ENCODE measurements around the gene MERTK. TPM values are rescaled to one million over a fixed set of nuclear protein-coding genes. Genes with fewer than 3 reads are reported as not detected.

Gene MERTK
- total and polyA plus RNA-seq, 2 of the 8 experiments (the other 6 are each of a cell fraction or from before 2014, with no cell fraction given) = 6.5 to 7.0 TPM

GRCh38 chr2:111975819-111976218 is 77.4 kb downstream of the MERTK start:
- H2BK12ac ChIP-seq (ENCODE audit: low read depth, low read length) = no peak overlapping the region
- TF ChIP-seq CTBP2 (IDR thresholded peaks at IDR 0.05; ENCODE audit: borderline replicate concordance, insufficient read depth, insufficient read length, low read length) (no peak), SUZ12 (IDR thresholded peaks at IDR 0.05; ENCODE audit: low read length) (no peak), RAD21 (IDR thresholded peaks at IDR 0.05 in 1 of 2, conservative IDR thresholded peaks at IDR 0.05 in 1 of 2; ENCODE audit: low read depth in 2 of 2, low read length in 2 of 2) (no peak), RXRA (IDR thresholded peaks at IDR 0.05; ENCODE audit: insufficient read depth, low read depth, low read length) (no peak), EZH2 (IDR thresholded peaks at IDR 0.05; ENCODE audit: low read depth, low read length, severe bottlenecking) (no peak), SIN3A (conservative IDR thresholded peaks at IDR 0.05 in 1 of 2, IDR thresholded peaks at IDR 0.05 in 1 of 2; ENCODE audit: low read depth in 1 of 2, low read length in 2 of 2) (no peak), RBBP5 (IDR thresholded peaks at IDR 0.05; ENCODE audit: borderline replicate concordance, low read depth, low read length) (no peak), SP4 (IDR thresholded peaks at IDR 0.05; ENCODE audit: low read length) (no peak), NRF1 (IDR thresholded peaks at IDR 0.05; ENCODE audit: low read depth, low read length) (no peak), CREB1 (IDR thresholded peaks at IDR 0.05) (no peak), BACH1 (IDR thresholded peaks at IDR 0.05; ENCODE audit: low read length) (no peak), KDM5A (IDR thresholded peaks at IDR 0.05; ENCODE audit: low read length) (no peak), E2F6 (IDR thresholded peaks at IDR 0.05) (no peak), SP2 (IDR thresholded peaks at IDR 0.05; ENCODE audit: low read length) (no peak)

More at GRCh38 chr2:111975819-111976218, 77.4 kb downstream of the MERTK start:
- ChIA-PET CTCF (ENCODE audit: partially characterized antibody) (interaction anchor here (0.9 kb wide), 1 partner anchor 17 kb away, joined by 3 read pairs; no protein-coding TSS in a partner anchor), POLR2A (ENCODE audit: partially characterized antibody) (no interaction called here)
- no peak overlapping the region for H3K4ac ChIP-seq (replicated peaks; ENCODE audit: insufficient read length, low read depth, low read length)
- no peak overlapping the region for H2BK5ac ChIP-seq (ENCODE audit: low read depth, low read length)
- no peaks in the 10 kb centered on the region for H3K9me3 ChIP-seq (ENCODE audit: insufficient read depth in 2 of 2, low read depth in 1 of 2, low read length in 1 of 2)
- H3K36me3 ChIP-seq (ENCODE audit: control insufficient read depth in 2 of 4, insufficient read depth in 4 of 4, low read length in 3 of 4) = no peaks in the 10 kb centered on the region
- H4K5ac ChIP-seq (ENCODE audit: insufficient read length, low read depth, low read length) = no peak overlapping the region
- no peaks in the 10 kb centered on the region for H4K20me1 ChIP-seq (replicated peaks in 1 of 2; ENCODE audit: control insufficient read depth in 1 of 2, insufficient read depth in 2 of 2, low read length in 2 of 2)
- no peak overlapping the region for H2AK5ac ChIP-seq (ENCODE audit: low read depth, low read length)
- no peak overlapping the region for H3K4me3 ChIP-seq (ENCODE audit: extremely low read depth in 1 of 4, insufficient read depth in 2 of 4, low read depth in 3 of 4, low read length in 4 of 4)
- H2BK120ac ChIP-seq (replicated peaks; ENCODE audit: low read depth, low read length) = no peak overlapping the region
- no peak overlapping the region for H3K9ac ChIP-seq (replicated peaks in 1 of 4; ENCODE audit: extremely low read depth in 1 of 4, low read depth in 3 of 4, low read length in 3 of 4)
- no peak overlapping the region for H2BK20ac ChIP-seq (ENCODE audit: low read length)
- H3K4me2 ChIP-seq (ENCODE audit: insufficient read depth in 1 of 2, low read depth in 2 of 2, low read length in 2 of 2) = no peak overlapping the region
- DNase-seq (ENCODE audit: low read depth in 1 of 2, low spot score in 2 of 2) (no peak), FAIRE-seq (no peak)
- H4K91ac ChIP-seq (replicated peaks; ENCODE audit: insufficient read length, low read length) = no peak overlapping the region
- H4K8ac ChIP-seq (ENCODE audit: extremely low read depth, insufficient read depth, low read length) = no peak overlapping the region
- H3K4me1 ChIP-seq (replicated peaks in 1 of 4; ENCODE audit: control insufficient read depth in 3 of 4, insufficient read depth in 4 of 4, low read length in 3 of 4) = no peaks in the 10 kb centered on the region
- H3K27me3 ChIP-seq (replicated peaks in 1 of 4; ENCODE audit: control insufficient read depth in 3 of 4, extremely low read depth in 1 of 4, insufficient read depth in 3 of 4, low read length in 3 of 4) = no peaks in the 10 kb centered on the region
- H3K18ac ChIP-seq (ENCODE audit: extremely low read depth, low read length) = no peak overlapping the region
- H2BK15ac ChIP-seq (ENCODE audit: low read length) = no peak overlapping the region
- H3K23ac ChIP-seq (ENCODE audit: insufficient read length) = no peak overlapping the region
- 77% methylated on average over 6 of the region's 6 CpGs; no CpG with 5 or more reads in 1 of the 2 experiments for WGBS, 2 experiments (ENCODE audit: extremely low coverage in 1 of 2, insufficient coverage in 1 of 2, insufficient read length in 1 of 2, insufficient replicate concordance in 2 of 2, low coverage in 1 of 2, low lambda C conversion rate in 2 of 2, missing lambda C conversion rate in 1 of 2)
- H3K27ac ChIP-seq (ENCODE audit: low read depth, low read length) = no peak overlapping the region
- no peaks in the 10 kb centered on the region for H3K23me2 ChIP-seq (ENCODE audit: low read depth, low read length)
- H2AFZ ChIP-seq (ENCODE audit: low read length) = no peak overlapping the region
- no peaks in the 10 kb centered on the region for H3K79me1 ChIP-seq (ENCODE audit: low read depth, low read length)
- H3K56ac ChIP-seq (replicated peaks; ENCODE audit: insufficient read length, low read depth, low read length) = no peak overlapping the region
- no peaks in the 10 kb centered on the region for H3K79me2 ChIP-seq (ENCODE audit: control insufficient read depth in 1 of 2, insufficient read depth in 2 of 2, low read length in 2 of 2)
- H3K14ac ChIP-seq (ENCODE audit: insufficient read length) = no peak overlapping the region

Measured in H1 (cell line).